Ovary (tissue), 9 donors: ENCODE measurements around the gene SOX14. TPM values are rescaled to one million over a fixed set of nuclear protein-coding genes. Genes with fewer than 3 reads are reported as not detected.

Source experiments
- DNase-seq, 5 donors: peaks; one replicate each; pipeline ENCODE4 v3.0.0-alpha.2; 2019 to 2020
- H3K27ac ChIP-seq, 2 donors: fragments of 200-600 bp; one replicate each; pipeline versions ENCODE4 v1.5.1 to v1.8.0; 2019 to 2022
- H3K27me3 ChIP-seq: fragments of 200-600 bp; one replicate; pipeline ENCODE4 v1.8.0; 2022
- H3K36me3 ChIP-seq: fragments of 200-600 bp; sonication (generic); one replicate; pipeline ENCODE4 v1.5.1; 2019
- H3K4me1 ChIP-seq: one replicate; pipeline ENCODE4 v1.8.1; 2013; ENCODE audit warnings: mild to moderate bottlenecking, moderate library complexity; ENCODE audit not compliant: insufficient read depth
- H3K4me3 ChIP-seq: fragments of 200-600 bp; sonication (generic); one replicate; pipeline ENCODE4 v1.5.1; 2017
- H3K9me3 ChIP-seq, 2 donors: fragments of 200-600 bp in 1 of 2; sonication (generic) in 1 of 2; one replicate each; pipeline versions ENCODE4 v1.5.1 to v1.8.1; 2013 to 2019; ENCODE audit warnings: mild to moderate bottlenecking in 1 of 2, moderate library complexity in 1 of 2
- EP300 ChIP-seq: sonication (generic); formaldehyde crosslinking; IDR thresholded peaks from one replicate; pipeline ENCODE4 v1.6.1; 2017; ENCODE audit warnings: antibody characterized with exemption
- POLR2A ChIP-seq: fragments of 450-650 bp; IDR thresholded peaks from one replicate; pipeline ENCODE4 v1.6.1; 2017; ENCODE audit warnings: antibody characterized with exemption, mild to moderate bottlenecking, moderate library complexity
- WGBS, 3 donors: extraction: QIAGEN DNeasy Blood & Tissue Kit in 1 of 3; methylation state at CpG; one replicate each; pipeline versions ENCODE4 v1.1.5 to v1.1.7; 2013 to 2017; 5-methylcytosine and 5-hydroxymethylcytosine counted together
- intact Hi-C, 4 donors: fragments of 100-400 bp; cut with DNase I; formaldehyde crosslinking; loops; one replicate each; pipeline versions ENCODE4 v1.11.0 to v1.15.1; 2022 to 2023
- polyA plus RNA-seq, 2 donors: library from polyadenylated mRNA; stranded (reverse); fragments of 200-250 nt in 1 of 2; fragments of 350-450 nt in 1 of 2; fragmentation: Illumina TruSeq in 1 of 2; extraction: RNeasy Lipid Tissue Mini Kit (QIAGEN cat#74804) in 1 of 2; gene quantifications; one replicate each; pipeline ENCODE4 v1.2.3, GENCODE V29; 2013 to 2014
- total RNA-seq, 7 donors: library from RNA; depleted of rRNA in 2 of 7; stranded (reverse); fragments of >200 nt in 2 of 7; fragmentation: NEBNext Ultra II Directional in 3 of 7; extraction: Animal tissue kit (Norgen Biotek cat#: 25700) in 3 of 7; gene quantifications; one replicate each; pipeline versions ENCODE4 v1.1.0 to v1.2.4, GENCODE V29; 2016 to 2023
- TF ChIP-seq, protein P1 (sequence below), 3 donors: fragments of 450-650 bp in 2 of 3; fragments of 200-600 bp in 1 of 3; IDR thresholded peaks; one replicate each; pipeline versions ENCODE4 v1.5.1 to v1.8.0; 2016 to 2022; ENCODE audit warnings: antibody characterized with exemption in 3 of 3, mild to moderate bottlenecking in 1 of 3
- donor health status: DM: no; HTN: no; CAD: no; lungs with moderate emphysema.
- donor health status: DM: no; HTN: no; CAD: no.
- donor health status: Bipolar disorder and iron deficiency.
- donor health status: DM: yes; HTN: yes; CAD: no.
- donor health status: DM: no; HTN: no; CAD: no.
- donor health status: DM: yes; HTN: yes; CAD: no.

The SOX14 gene
- total and polyA plus RNA-seq, 9 donors = not detected

DNA sequence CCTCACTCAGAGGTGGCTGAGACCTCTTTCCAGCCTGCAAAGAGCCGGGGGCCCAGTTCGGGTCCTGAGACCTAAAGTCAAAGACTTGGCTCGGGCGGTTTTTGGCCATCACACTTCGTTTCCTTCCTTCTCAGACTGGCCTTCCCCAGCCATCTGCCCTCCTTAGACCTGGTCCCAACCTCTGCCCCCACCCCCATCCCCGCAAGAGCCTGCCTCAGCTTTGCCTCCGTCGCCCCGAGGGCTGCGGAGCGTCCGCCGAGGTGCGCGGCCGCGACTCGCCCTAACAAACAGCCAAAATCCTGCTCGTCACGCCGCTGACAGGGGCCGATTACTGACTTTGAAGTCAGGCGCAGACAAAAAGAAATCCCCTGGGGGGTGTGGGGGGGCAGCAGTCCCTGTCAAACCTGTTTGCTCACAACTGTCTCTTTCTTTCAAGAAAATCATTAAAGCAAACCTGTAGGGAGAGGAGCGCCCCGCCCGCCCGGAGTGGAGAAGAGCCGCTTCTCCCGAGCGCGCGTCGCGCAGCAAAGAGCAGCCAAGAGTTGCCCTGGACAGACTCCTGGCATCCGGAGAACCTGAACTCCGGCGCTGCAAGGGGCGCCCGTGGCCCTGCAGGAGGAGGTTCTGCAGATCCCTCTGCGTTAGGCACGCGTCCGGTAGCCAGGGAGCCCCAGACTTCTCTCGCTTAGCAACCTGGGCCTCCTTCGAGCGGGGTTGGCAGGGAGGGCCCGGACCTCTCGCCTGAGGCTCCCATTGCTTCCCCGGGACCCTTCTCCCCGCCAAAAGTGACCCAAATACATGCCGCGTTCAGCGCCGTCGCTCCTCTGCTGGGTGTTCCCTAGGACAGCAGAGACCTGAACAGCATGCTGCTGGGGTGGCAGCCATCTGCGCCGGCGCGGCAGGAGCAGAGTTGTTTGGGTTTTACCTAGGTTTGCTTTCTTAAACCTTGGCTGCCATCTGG lies 4.5 kb downstream of the SOX14 start:
- WGBS, 3 donors = 2 to 4% (median 3%) methylated on average over 57 to 59 of the region's 59 CpGs

DNA sequence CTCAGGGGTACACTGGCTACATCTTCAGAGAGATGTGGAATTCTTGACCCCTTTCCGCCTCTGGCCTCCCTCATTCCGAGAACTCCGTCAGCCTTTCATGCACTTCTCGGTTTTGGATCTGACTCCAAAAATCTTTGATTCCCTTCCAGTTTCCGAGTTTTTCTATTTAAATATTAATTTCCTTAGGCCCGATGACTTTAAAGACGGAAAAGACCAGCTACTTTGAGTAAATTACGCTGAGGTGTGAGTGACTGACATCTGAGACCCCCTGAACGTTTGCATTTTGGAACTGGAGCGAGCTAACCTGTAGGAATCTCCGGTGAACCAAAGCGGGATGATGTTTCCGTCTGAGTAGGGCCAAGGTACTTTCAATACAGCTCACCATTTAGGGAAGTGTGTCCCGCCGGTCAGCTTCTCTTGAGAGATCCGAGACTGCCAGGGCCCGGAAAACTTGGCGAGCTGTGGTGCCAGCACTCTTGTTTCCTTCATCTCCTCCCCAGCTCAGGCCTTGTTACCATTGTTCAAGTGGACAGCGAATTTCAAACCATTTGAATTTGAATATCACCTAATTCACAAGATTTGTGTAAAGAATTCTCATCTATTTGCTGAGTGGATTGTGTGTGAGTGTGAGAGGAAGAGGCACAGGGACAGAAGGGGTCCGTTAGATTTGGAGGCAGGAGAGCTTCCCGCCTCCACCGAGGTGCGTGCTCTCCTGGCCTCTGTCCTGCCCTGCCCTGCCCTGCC lies 5.4 kb downstream of the SOX14 start:
- Histone ChIP-seq H3K27me3 (no peaks in the 10 kb centered on the region), H3K4me1 (peaks cover 6% of the 10 kb centered on the region), H3K9me3 (no peaks in the 10 kb centered on the region), H3K27ac (no peak overlapping the region), H3K36me3 (no peaks in the 10 kb centered on the region), H3K4me3 (no peak overlapping the region)
- TF ChIP-seq, protein P1, sequence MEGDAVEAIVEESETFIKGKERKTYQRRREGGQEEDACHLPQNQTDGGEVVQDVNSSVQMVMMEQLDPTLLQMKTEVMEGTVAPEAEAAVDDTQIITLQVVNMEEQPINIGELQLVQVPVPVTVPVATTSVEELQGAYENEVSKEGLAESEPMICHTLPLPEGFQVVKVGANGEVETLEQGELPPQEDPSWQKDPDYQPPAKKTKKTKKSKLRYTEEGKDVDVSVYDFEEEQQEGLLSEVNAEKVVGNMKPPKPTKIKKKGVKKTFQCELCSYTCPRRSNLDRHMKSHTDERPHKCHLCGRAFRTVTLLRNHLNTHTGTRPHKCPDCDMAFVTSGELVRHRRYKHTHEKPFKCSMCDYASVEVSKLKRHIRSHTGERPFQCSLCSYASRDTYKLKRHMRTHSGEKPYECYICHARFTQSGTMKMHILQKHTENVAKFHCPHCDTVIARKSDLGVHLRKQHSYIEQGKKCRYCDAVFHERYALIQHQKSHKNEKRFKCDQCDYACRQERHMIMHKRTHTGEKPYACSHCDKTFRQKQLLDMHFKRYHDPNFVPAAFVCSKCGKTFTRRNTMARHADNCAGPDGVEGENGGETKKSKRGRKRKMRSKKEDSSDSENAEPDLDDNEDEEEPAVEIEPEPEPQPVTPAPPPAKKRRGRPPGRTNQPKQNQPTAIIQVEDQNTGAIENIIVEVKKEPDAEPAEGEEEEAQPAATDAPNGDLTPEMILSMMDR (IDR thresholded peaks at IDR 0.05) = no peak
- no peak for TF ChIP-seq EP300
- TF ChIP-seq POLR2A = no peak
- WGBS, 3 donors = 19 to 24% (median 20%) methylated on average over 23 of the region's 23 CpGs
- DNase-seq = no peak
- intact Hi-C loops = no loop called here

More for the DNA sequence above, 4.5 kb downstream of the SOX14 start:
- H3K4me3 ChIP-seq = no peak overlapping the region
- H3K27ac ChIP-seq = no peak overlapping the region
- DNase-seq = no peak
- no peaks in the 10 kb centered on the region for H3K27me3 ChIP-seq
- TF ChIP-seq, protein P1 (IDR thresholded peaks at IDR 0.05) = no peak
- TF ChIP-seq EP300 (no peak), POLR2A (no peak)
- intact Hi-C loops = no loop called here
- peaks cover 6% of the 10 kb centered on the region for H3K4me1 ChIP-seq
- H3K36me3 ChIP-seq = no peaks in the 10 kb centered on the region
- no peaks in the 10 kb centered on the region for H3K9me3 ChIP-seq

DNA sequence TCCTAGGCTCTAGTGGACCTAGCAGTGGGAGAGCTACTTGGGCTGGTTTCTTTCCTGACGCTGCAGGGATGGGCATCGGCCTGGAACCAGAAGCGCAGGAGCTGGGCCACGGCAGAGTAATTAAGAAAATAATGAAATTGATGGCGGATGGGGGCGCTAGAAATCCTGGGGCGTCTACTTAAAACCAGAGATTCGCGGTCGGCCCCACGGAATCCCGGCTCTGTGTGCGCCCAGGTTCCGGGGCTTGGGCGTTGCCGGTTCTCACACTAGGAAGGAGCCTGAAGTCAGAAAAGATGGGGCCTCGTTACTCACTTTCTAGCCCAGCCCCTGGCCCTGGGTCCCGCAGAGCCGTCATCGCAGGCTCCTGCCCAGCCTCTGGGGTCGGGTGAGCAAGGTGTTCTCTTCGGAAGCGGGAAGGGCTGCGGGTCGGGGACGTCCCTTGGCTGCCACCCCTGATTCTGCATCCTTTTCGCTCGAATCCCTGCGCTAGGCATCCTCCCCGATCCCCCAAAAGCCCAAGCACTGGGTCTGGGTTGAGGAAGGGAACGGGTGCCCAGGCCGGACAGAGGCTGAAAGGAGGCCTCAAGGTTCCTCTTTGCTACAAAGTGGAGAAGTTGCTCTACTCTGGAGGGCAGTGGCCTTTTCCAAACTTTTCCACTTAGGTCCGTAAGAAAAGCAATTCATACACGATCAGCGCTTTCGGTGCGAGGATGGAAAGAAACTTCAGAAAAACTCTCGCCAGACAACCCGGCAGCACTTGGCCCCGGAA lies 6.1 kb downstream of the SOX14 start:
- TF ChIP-seq EP300 = no peak
- TF ChIP-seq, protein P1 (IDR thresholded peaks at IDR 0.05) = no peak
- no peak for TF ChIP-seq POLR2A
- Histone ChIP-seq H3K27me3 (no peaks in the 10 kb centered on the region), H3K36me3 (no peaks in the 10 kb centered on the region), H3K9me3 (no peaks in the 10 kb centered on the region), H3K27ac (no peak overlapping the region), H3K4me3 (no peak overlapping the region), H3K4me1 (peaks cover 6% of the 10 kb centered on the region)
- intact Hi-C loops = no loop called here
- WGBS, 3 donors = 4 to 6% (median 5%) methylated on average over 39 to 40 of the region's 40 CpGs
- no peak for DNase-seq

DNA sequence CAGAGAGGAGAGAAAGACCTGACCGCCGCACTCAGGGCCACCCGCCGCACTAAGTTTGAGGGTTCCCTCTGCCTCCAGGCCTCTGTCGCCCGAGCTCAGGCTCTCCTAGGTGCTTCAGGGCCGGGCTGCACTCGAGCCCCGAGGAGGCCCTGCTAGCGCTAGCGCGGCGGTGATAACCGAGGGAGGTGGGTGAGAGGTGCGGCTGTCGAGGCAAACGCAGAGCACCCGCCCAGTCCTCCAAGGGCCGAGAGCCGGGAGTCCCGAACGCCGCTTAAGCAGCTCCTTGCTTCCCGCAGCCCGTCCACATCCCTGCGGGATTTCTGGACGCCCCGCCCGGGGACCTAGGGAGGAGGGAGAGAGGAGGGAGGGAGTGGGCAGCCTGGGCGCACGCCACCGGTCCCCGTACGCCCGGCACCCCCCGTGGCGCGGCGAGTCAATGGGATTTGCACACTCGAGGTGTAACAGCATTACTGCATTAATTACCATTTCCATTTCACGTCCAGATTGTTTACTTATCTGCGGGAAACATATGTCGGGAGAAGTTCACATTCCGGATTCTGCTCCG lies 6.8 kb downstream of the SOX14 start:
- Histone ChIP-seq H3K9me3 (no peaks in the 10 kb centered on the region), H3K36me3 (no peaks in the 10 kb centered on the region), H3K27ac (no peak overlapping the region), H3K4me1 (peaks cover 6% of the 10 kb centered on the region), H3K4me3 (no peak overlapping the region), H3K27me3 (no peaks in the 10 kb centered on the region)
- DNase-seq = no peak
- TF ChIP-seq POLR2A (no peak), EP300 (no peak)
- TF ChIP-seq, protein P1 (IDR thresholded peaks at IDR 0.05) = no peak
- intact Hi-C loops = no loop called here
- WGBS, 3 donors = 1 to 3% (median 3%) methylated on average over 45 of the region's 45 CpGs
